NT2/D1 (cell line): Measurements from ENCODE around the gene USP40.

ENCODE experiments used
- DNase-seq: peaks from one replicate; pipeline ENCODE4 v3.0.0-alpha.2; 2011; ENCODE audit warnings: low read depth, low spot score
- H3K27me3 ChIP-seq: 2 replicates; pipeline ENCODE4 v1.6.0; 2011; ENCODE audit warnings: mild to moderate bottlenecking; ENCODE audit not compliant: insufficient read length, insufficient read depth
- H3K36me3 ChIP-seq: 2 replicates; pipeline ENCODE4 v1.6.1; 2011; ENCODE audit warnings: mild to moderate bottlenecking, low read length, mixed read lengths; ENCODE audit not compliant: insufficient read depth, insufficient read length
- H3K4me1 ChIP-seq: 2 replicates; pipeline ENCODE4 v1.5.1; 2011; ENCODE audit not compliant: insufficient read depth, insufficient read length
- H3K4me3 ChIP-seq: 2 replicates; pipeline ENCODE4 v1.5.1; 2011; ENCODE audit warnings: low read depth; ENCODE audit not compliant: insufficient read length
- H3K9ac ChIP-seq: 2 replicates; pipeline ENCODE4 v1.6.0; 2011; ENCODE audit warnings: low read depth; ENCODE audit not compliant: insufficient read length
- H3K9me3 ChIP-seq: 2 replicates; pipeline ENCODE4 v1.5.1; 2011; ENCODE audit warnings: mild to moderate bottlenecking, low read length; ENCODE audit not compliant: insufficient read depth
- SUZ12 ChIP-seq: IDR thresholded peaks from 2 replicates; pipeline ENCODE4 v1.6.1; 2011; ENCODE audit not compliant: insufficient read length, insufficient read depth; ENCODE audit errors: extremely low read depth
- YY1 ChIP-seq: IDR thresholded peaks from 2 replicates; pipeline ENCODE4 v1.6.1; 2011; ENCODE audit not compliant: insufficient read length, insufficient read depth
- ZNF274 ChIP-seq: IDR thresholded peaks from 2 replicates; pipeline ENCODE4 v1.6.1; 2011; ENCODE audit warnings: mild to moderate bottlenecking, low read depth, low read length

Gene USP40

GRCh38 chr2:233466991-233467603 is 99.5 kb downstream of the USP40 start:
- Histone ChIP-seq H3K4me3 (no peak overlapping the region), H3K27me3 (no peaks in the 10 kb centered on the region), H3K36me3 (peaks cover 76% of the 10 kb centered on the region), H3K4me1 (no peaks in the 10 kb centered on the region), H3K9me3 (no peaks in the 10 kb centered on the region), H3K9ac (no peak overlapping the region)
- DNase-seq, result no peak
- TF ChIP-seq SUZ12, result no peak
- no peak for TF ChIP-seq YY1

GRCh38 chr2:233464531-233465240 is 101.9 kb downstream of the USP40 start:
- Histone ChIP-seq H3K9ac (no peak overlapping the region), H3K9me3 (no peaks in the 10 kb centered on the region), H3K4me3 (no peak overlapping the region), H3K27me3 (no peaks in the 10 kb centered on the region), H3K4me1 (no peaks in the 10 kb centered on the region), H3K36me3 (peaks cover 73% of the 10 kb centered on the region)
- TF ChIP-seq YY1 (no peak), SUZ12 (no peak), ZNF274 (no peak)
- no peak for DNase-seq

- no peaks in the 10 kb centered on the region for H3K27me3 ChIP-seq
- no peak for DNase-seq
- no peaks in the 10 kb centered on the region for H3K9me3 ChIP-seq
- TF ChIP-seq ZNF274, result no peak
- TF ChIP-seq YY1, result no peak
- TF ChIP-seq SUZ12, result no peak
- no peak overlapping the region for H3K9ac ChIP-seq
- peaks cover 70% of the 10 kb centered on the region for H3K36me3 ChIP-seq
- H3K4me3 ChIP-seq, result no peak overlapping the region
- no peaks in the 10 kb centered on the region for H3K4me1 ChIP-seq
Measured at GRCh38 chr2:233464056-233464455, 102.5 kb downstream of the USP40 start.

GRCh38 chr2:233463586-233463985 is 103.0 kb downstream of the USP40 start:
- no peaks in the 10 kb centered on the region for H3K9me3 ChIP-seq
- H3K9ac ChIP-seq, result no peak overlapping the region
- DNase-seq, result no peak
- no peak overlapping the region for H3K4me3 ChIP-seq
- TF ChIP-seq SUZ12 (no peak), ZNF274 (no peak), YY1 (no peak)
- H3K27me3 ChIP-seq, result no peaks in the 10 kb centered on the region
- no peaks in the 10 kb centered on the region for H3K4me1 ChIP-seq
- peaks cover 70% of the 10 kb centered on the region for H3K36me3 ChIP-seq

GRCh38 chr2:233462826-233463470 is 103.6 kb downstream of the USP40 start:
- Histone ChIP-seq H3K4me1 (no peaks in the 10 kb centered on the region), H3K36me3 (peaks cover 69% of the 10 kb centered on the region)
- TF ChIP-seq ZNF274 (no peak), SUZ12 (no peak), YY1 (no peak)

GRCh38 chr2:233462202-233462785 is 104.3 kb downstream of the USP40 start:
- Histone ChIP-seq H3K27me3 (no peaks in the 10 kb centered on the region), H3K4me3 (no peak overlapping the region), H3K4me1 (no peaks in the 10 kb centered on the region), H3K9ac (no peak overlapping the region), H3K36me3 (peaks cover 70% of the 10 kb centered on the region), H3K9me3 (no peaks in the 10 kb centered on the region)
- DNase-seq, result no peak
- TF ChIP-seq SUZ12 (no peak), YY1 (no peak), ZNF274 (no peak)

More at GRCh38 chr2:233462826-233463470, 103.6 kb downstream of the USP40 start:
- Histone ChIP-seq H3K4me3 (no peak overlapping the region), H3K9ac (no peak overlapping the region), H3K9me3 (no peaks in the 10 kb centered on the region), H3K27me3 (no peaks in the 10 kb centered on the region)
- DNase-seq, result no peak

- H3K9me3 ChIP-seq, result no peaks in the 10 kb centered on the region
- TF ChIP-seq YY1 (no peak), ZNF274 (no peak), SUZ12 (no peak)
- H3K36me3 ChIP-seq, result peaks cover 71% of the 10 kb centered on the region
- no peak overlapping the region for H3K9ac ChIP-seq
- no peaks in the 10 kb centered on the region for H3K4me1 ChIP-seq
- no peak for DNase-seq
- H3K4me3 ChIP-seq, result no peak overlapping the region
- no peaks in the 10 kb centered on the region for H3K27me3 ChIP-seq
Measured at GRCh38 chr2:233461481-233461891, 105.1 kb downstream of the USP40 start.
